Measurements from ENCODE around the gene PRPS1. TPM values are rescaled to one million over a fixed set of nuclear protein-coding genes. Genes with fewer than 3 reads are reported as not detected.
"Not testable (repeated sequence)": the region's sequence is repeated elsewhere in the genome, so short reads cannot be mapped to it uniquely, and the experiment has no call there.

PRPS1 gene
- total and polyA plus RNA-seq, 5 donors from 2014 or later, result 49.6 to 69.4 (median 57.9) TPM

DNA sequence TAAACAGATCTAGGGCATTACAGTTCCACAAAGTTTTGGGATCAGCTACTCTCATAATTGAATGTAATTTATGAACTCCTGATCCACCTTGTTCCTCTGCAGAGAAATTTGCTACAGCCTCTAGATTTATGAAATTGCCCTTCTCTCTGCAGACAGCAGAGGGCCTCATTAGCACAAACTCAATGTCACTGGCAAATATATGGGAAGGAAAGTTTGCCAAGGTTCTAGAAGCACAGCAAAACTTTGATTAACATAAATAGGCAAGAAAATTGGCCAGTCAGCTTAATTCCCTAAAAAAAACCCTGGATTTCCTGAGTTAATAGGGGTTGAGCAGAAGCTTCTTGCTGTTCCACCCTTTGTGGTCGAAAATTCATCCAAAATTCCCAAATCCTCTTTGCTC lies 31.5 kb downstream of the PRPS1 start:
- Mint-ChIP-seq H3K27ac (no peak overlapping the region), H3K27me3 (no peaks in the 10 kb centered on the region), H3K36me3 (no peaks in the 10 kb centered on the region)

DNA sequence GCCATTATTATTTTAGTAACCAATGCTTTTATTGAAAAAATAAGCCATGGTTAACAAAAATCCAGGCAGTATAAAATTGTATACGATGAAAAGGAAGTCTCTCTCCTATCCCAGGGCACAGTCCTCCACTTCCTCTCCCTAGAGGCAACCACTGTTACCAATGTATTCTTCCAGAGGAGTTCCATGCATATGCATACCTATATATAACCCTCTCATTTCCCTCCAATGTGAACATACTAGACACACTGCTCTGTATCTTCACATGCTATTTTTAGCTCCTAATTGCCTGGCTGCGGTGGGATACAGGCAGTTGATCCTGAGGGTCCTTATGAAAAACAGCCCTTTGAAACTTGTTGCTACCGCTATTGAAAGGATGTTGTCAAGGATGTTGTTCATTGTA lies 33.8 kb downstream of the PRPS1 start:
- DNase-seq (no peak), ATAC-seq (ENCODE audit: low read depth in 2 of 2) (no peak)
- no peaks in the 10 kb centered on the region for H3K27me3 Mint-ChIP-seq
- H3K4me3 Mint-ChIP-seq, result no peak overlapping the region
- H3K36me3 Mint-ChIP-seq, result no peaks in the 10 kb centered on the region
- Histone ChIP-seq H3K27me3 (ENCODE audit: control insufficient read depth, insufficient read depth, low read length) (no peaks in the 10 kb centered on the region), H3K27ac (ENCODE audit: insufficient read depth, low read length, poor library complexity, severe bottlenecking) (no peak overlapping the region), H3K36me3 (ENCODE audit: control insufficient read depth, insufficient read depth, low read length) (peaks cover 3% of the 10 kb centered on the region), H3K4me1 (ENCODE audit: control insufficient read depth, insufficient read depth, low read length, poor library complexity, severe bottlenecking) (no peaks in the 10 kb centered on the region), H3K4me3 (ENCODE audit: low read depth, low read length) (no peak overlapping the region), H3K9me3 (ENCODE audit: control insufficient read depth in 2 of 2, low read length in 2 of 2) (no peaks in the 10 kb centered on the region)
- H3K4me1 Mint-ChIP-seq, result peaks cover 5 to 10% (median 6%) of the 10 kb centered on the region in 4 donors
- H3K27ac Mint-ChIP-seq, result peak overlapping the region in 1 of 3 donors; percentile 25
- H3K9me3 Mint-ChIP-seq, result no peaks in the 10 kb centered on the region

More for the DNA sequence above, 31.5 kb downstream of the PRPS1 start:
- Mint-ChIP-seq H3K9me3 (no peaks in the 10 kb centered on the region), H3K4me1 (peaks cover 2 to 16% (median 10%) of the 10 kb centered on the region in 4 donors), H3K4me3 (no peak overlapping the region)
- Histone ChIP-seq H3K4me1 (ENCODE audit: control insufficient read depth, insufficient read depth, low read length, poor library complexity, severe bottlenecking) (peaks cover 8% of the 10 kb centered on the region), H3K27me3 (ENCODE audit: control insufficient read depth, insufficient read depth, low read length) (no peaks in the 10 kb centered on the region), H3K36me3 (ENCODE audit: control insufficient read depth, insufficient read depth, low read length) (peaks cover 3% of the 10 kb centered on the region), H3K9me3 (ENCODE audit: control insufficient read depth in 2 of 2, low read length in 2 of 2) (no peaks in the 10 kb centered on the region), H3K4me3 (ENCODE audit: low read depth, low read length) (no peak overlapping the region), H3K27ac (ENCODE audit: insufficient read depth, low read length, poor library complexity, severe bottlenecking) (no peak overlapping the region)
- ATAC-seq (ENCODE audit: low read depth in 2 of 2) (no peak), DNase-seq (peak in 2 of 3 donors; percentile 53 to 60)

DNA sequence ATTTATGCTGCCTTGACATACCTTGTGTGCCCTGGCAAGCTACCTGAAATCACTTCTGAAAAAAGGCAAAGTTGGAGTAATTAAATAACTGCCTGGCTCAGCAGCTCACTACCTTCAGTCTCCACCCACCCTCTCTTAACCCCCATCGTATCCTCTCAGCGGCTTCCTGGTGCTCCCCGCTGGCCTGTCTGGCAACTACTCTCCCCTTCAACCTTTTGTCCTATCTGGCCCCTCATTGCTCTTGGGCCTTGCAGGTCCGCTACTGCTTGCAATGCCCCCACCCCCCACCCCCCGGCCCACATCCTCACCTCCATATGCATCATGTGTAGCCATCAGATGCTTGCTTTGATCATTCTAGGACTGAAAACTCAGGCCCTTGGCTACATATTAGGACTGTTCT lies 34.5 kb downstream of the PRPS1 start:
- Histone ChIP-seq H3K9me3 (ENCODE audit: control insufficient read depth in 2 of 2, low read length in 2 of 2) (no peaks in the 10 kb centered on the region), H3K27me3 (ENCODE audit: control insufficient read depth, insufficient read depth, low read length) (no peaks in the 10 kb centered on the region), H3K27ac (ENCODE audit: insufficient read depth, low read length, poor library complexity, severe bottlenecking) (no peak overlapping the region), H3K36me3 (ENCODE audit: control insufficient read depth, insufficient read depth, low read length) (peaks cover 3% of the 10 kb centered on the region), H3K4me3 (ENCODE audit: low read depth, low read length) (no peak overlapping the region), H3K4me1 (ENCODE audit: control insufficient read depth, insufficient read depth, low read length, poor library complexity, severe bottlenecking) (no peaks in the 10 kb centered on the region)
- DNase-seq (no peak), ATAC-seq (ENCODE audit: low read depth in 2 of 2) (no peak)
- Mint-ChIP-seq H3K27me3 (no peaks in the 10 kb centered on the region), H3K36me3 (no peaks in the 10 kb centered on the region), H3K27ac (peak overlapping the region in 2 of 3 donors; percentile 26 to 44), H3K4me1 (peaks cover 5 to 16% (median 9%) of the 10 kb centered on the region in 4 donors), H3K4me3 (no peak overlapping the region), H3K9me3 (peaks cover 0 to 1% (median 0%) of the 10 kb centered on the region in 7 donors)

DNA sequence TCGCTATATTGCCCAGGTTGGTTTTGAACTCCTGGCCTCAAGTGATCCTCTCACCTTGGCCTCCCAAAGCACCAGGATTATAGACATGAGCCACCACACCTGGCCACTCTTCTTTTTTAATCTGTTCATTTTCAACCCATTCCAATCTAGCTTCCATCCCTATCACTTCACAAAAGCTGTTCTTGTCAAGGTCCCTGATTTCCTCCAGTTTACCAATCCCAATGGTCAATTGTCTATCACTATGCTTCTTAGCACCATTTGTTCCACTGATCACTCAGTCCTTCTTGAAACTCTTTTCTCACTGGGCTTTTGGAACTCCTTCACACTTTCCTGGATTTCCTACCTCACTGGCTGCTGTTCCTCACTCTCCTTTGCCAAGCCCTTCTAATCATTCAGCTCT lies 38.6 kb downstream of the PRPS1 start:
- Histone ChIP-seq H3K4me3 (ENCODE audit: low read depth, low read length) (no peak overlapping the region), H3K27me3 (ENCODE audit: control insufficient read depth, insufficient read depth, low read length) (no peaks in the 10 kb centered on the region), H3K27ac (ENCODE audit: insufficient read depth, low read length, poor library complexity, severe bottlenecking) (no peak overlapping the region), H3K9me3 (ENCODE audit: control insufficient read depth in 2 of 2, low read length in 2 of 2) (no peaks in the 10 kb centered on the region), H3K36me3 (ENCODE audit: control insufficient read depth, insufficient read depth, low read length) (peaks cover 3% of the 10 kb centered on the region), H3K4me1 (ENCODE audit: control insufficient read depth, insufficient read depth, low read length, poor library complexity, severe bottlenecking) (no peaks in the 10 kb centered on the region)
- Mint-ChIP-seq H3K27ac (peak overlapping the region in 1 of 3 donors; percentile 8), H3K4me3 (no peak overlapping the region), H3K9me3 (peaks cover 0 to 1% (median 0%) of the 10 kb centered on the region in 7 donors), H3K4me1 (peaks cover 0 to 31% (median 5%) of the 10 kb centered on the region in 4 donors), H3K27me3 (no peaks in the 10 kb centered on the region), H3K36me3 (peaks cover 3% of the 10 kb centered on the region)
- no peak for ATAC-seq (ENCODE audit: low read depth in 2 of 2)
- DNase-seq, result no peak

DNA sequence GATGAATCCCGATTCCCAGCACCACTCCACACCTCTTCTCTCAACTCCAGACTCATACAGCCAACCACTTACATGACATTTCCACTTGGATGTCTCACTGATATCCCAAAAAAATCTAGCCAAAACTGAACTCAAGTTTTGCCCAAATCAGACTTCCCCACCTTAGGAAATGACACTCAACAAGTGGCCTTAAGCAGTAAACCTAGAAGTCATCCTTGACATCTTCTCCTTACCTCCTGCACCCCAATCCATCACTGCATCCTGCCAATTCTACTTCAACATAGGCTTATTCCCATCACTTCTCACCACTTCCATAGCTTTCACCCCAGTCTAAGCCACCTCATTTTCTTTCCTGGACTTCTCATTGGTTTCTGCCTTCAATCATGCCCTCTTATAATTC lies 39.1 kb downstream of the PRPS1 start:
- DNase-seq (no peak), ATAC-seq (ENCODE audit: low read depth in 2 of 2) (no peak)
- Histone ChIP-seq H3K36me3 (ENCODE audit: control insufficient read depth, insufficient read depth, low read length) (peaks cover 3% of the 10 kb centered on the region), H3K4me3 (ENCODE audit: low read depth, low read length) (no peak overlapping the region), H3K27ac (ENCODE audit: insufficient read depth, low read length, poor library complexity, severe bottlenecking) (no peak overlapping the region), H3K27me3 (ENCODE audit: control insufficient read depth, insufficient read depth, low read length) (no peaks in the 10 kb centered on the region), H3K9me3 (ENCODE audit: control insufficient read depth in 2 of 2, low read length in 2 of 2) (no peaks in the 10 kb centered on the region), H3K4me1 (ENCODE audit: control insufficient read depth, insufficient read depth, low read length, poor library complexity, severe bottlenecking) (no peaks in the 10 kb centered on the region)
- H3K4me1 Mint-ChIP-seq, result peaks cover 0 to 34% (median 5%) of the 10 kb centered on the region in 4 donors
- peak overlapping the region in 1 of 3 donors; percentile 8 for H3K27ac Mint-ChIP-seq
- H3K36me3 Mint-ChIP-seq, result peaks cover 3% of the 10 kb centered on the region
- no peak overlapping the region for H3K4me3 Mint-ChIP-seq
- H3K27me3 Mint-ChIP-seq, result no peaks in the 10 kb centered on the region
- peaks cover 0 to 1% (median 0%) of the 10 kb centered on the region in 7 donors for H3K9me3 Mint-ChIP-seq

DNA sequence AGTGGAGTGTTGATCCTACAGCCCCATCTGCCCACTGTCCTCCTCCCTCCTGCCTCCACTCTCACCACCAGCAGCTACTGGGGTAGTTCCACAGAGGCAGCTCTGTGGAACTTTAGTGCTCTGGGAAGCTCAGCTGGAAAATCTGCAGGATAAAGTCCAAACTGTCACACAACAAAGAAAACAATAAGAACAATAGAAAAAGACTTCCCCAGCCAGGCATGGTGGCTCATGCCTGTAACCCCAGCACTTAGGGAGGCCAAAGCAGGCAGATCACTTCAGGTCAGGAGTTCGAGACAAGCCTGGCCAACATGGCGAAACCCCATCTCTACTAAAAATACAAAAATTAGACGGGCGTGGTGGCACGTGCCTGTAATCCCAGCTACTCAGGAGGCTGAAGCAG lies 40.4 kb downstream of the PRPS1 start:
- not testable (repeated sequence) for H3K4me3 Mint-ChIP-seq; DNase-seq; H3K27me3 ChIP-seq (ENCODE audit: control insufficient read depth, insufficient read depth, low read length); H3K36me3 ChIP-seq (ENCODE audit: control insufficient read depth, insufficient read depth, low read length); H3K27ac ChIP-seq (ENCODE audit: insufficient read depth, low read length, poor library complexity, severe bottlenecking); H3K9me3 Mint-ChIP-seq; H3K36me3 Mint-ChIP-seq; ATAC-seq (ENCODE audit: low read depth in 2 of 2); H3K27me3 Mint-ChIP-seq; H3K9me3 ChIP-seq (ENCODE audit: control insufficient read depth in 2 of 2, low read length in 2 of 2); H3K4me3 ChIP-seq (ENCODE audit: low read depth, low read length)
- peaks cover 12% of the 10 kb centered on the region for H3K4me1 ChIP-seq (ENCODE audit: control insufficient read depth, insufficient read depth, low read length, poor library complexity, severe bottlenecking)
- peak overlapping the region in 1 of 3 donors; percentile 63 for H3K27ac Mint-ChIP-seq
- H3K4me1 Mint-ChIP-seq, result peaks cover 6 to 45% (median 11%) of the 10 kb centered on the region in 4 donors

DNA sequence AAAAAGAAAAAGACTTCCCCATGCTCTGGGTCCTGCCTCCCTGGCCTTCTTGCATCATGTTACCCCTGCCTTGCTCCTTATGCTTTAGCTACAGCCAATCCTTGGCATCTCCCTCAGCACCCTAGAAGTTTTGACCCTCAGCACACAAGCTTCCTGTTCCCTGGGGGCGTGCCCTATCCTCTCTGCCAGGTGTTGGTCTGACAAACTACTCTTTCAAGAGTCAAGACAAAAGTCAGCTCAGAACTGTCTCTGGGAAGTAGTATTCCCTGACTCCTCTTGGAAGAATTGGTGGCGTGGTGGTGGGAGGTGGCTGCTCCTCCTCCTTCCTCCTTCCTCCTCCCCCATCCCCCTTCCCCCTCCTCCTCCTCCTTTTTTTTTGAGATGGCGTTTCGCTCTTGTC lies 41.0 kb downstream of the PRPS1 start:
- H3K27ac Mint-ChIP-seq, result peak overlapping the region in 1 of 3 donors; percentile 65

More for the DNA sequence above, 41.0 kb downstream of the PRPS1 start:
- Histone ChIP-seq H3K4me3 (ENCODE audit: low read depth, low read length) (no peak overlapping the region), H3K9me3 (ENCODE audit: control insufficient read depth in 2 of 2, low read length in 2 of 2) (no peaks in the 10 kb centered on the region), H3K27ac (ENCODE audit: insufficient read depth, low read length, poor library complexity, severe bottlenecking) (no peak overlapping the region), H3K36me3 (ENCODE audit: control insufficient read depth, insufficient read depth, low read length) (peaks cover 3% of the 10 kb centered on the region), H3K4me1 (ENCODE audit: control insufficient read depth, insufficient read depth, low read length, poor library complexity, severe bottlenecking) (peaks cover 16% of the 10 kb centered on the region), H3K27me3 (ENCODE audit: control insufficient read depth, insufficient read depth, low read length) (no peaks in the 10 kb centered on the region)
- Mint-ChIP-seq H3K4me1 (peaks cover 6 to 50% (median 12%) of the 10 kb centered on the region in 4 donors), H3K4me3 (peak overlapping the region in 1 of 4 donors; percentile 33), H3K36me3 (peaks cover 3% of the 10 kb centered on the region), H3K27me3 (peaks cover 7% of the 10 kb centered on the region), H3K9me3 (peaks cover 0 to 1% (median 0%) of the 10 kb centered on the region in 7 donors)
- DNase-seq (peak in 1 of 3 donors; percentile 26), ATAC-seq (ENCODE audit: low read depth in 2 of 2) (no peak)

Measured in CD4-positive, CD25-positive, alpha-beta regulatory T cell (primary cell).